Ishikawa (cell line): ENCODE measurements around the gene TEX14.
A peak's percentile ranks its signal among the peaks of the same experiment; 100 is the strongest.

Experiments used
- CEBPB ChIP-seq: IDR thresholded peaks from 2 replicates; pipeline ENCODE4 v1.6.1; 2012
- CREB1 ChIP-seq: IDR thresholded peaks from 2 replicates; pipeline ENCODE4 v1.6.1; 2012; ENCODE audit warnings: low read depth
- EGR1 ChIP-seq: IDR thresholded peaks from 2 replicates; pipeline ENCODE4 v1.6.1; 2012
- EP300 ChIP-seq: IDR thresholded peaks from 2 replicates; pipeline ENCODE4 v1.6.1; 2012; ENCODE audit warnings: borderline replicate concordance
- FOXM1 ChIP-seq: IDR thresholded peaks from 2 replicates; pipeline ENCODE4 v1.6.1; 2012; ENCODE audit warnings: low read depth, borderline replicate concordance
- NFIC ChIP-seq: IDR thresholded peaks from 2 replicates; pipeline ENCODE4 v1.6.1; 2012
- RAD21 ChIP-seq: IDR thresholded peaks from 2 replicates; pipeline ENCODE4 v1.6.1; 2012; ENCODE audit warnings: low read depth
- REST ChIP-seq: IDR thresholded peaks from 2 replicates; pipeline ENCODE4 v1.6.1; 2012; ENCODE audit warnings: low read depth, mild to moderate bottlenecking
- TAF1 ChIP-seq: IDR thresholded peaks from 2 replicates; pipeline ENCODE4 v1.6.1; 2012; ENCODE audit warnings: low read depth, mild to moderate bottlenecking
- TCF12 ChIP-seq: IDR thresholded peaks from 2 replicates; pipeline ENCODE4 v1.6.1; 2012; ENCODE audit warnings: low read depth
- TEAD4 ChIP-seq: IDR thresholded peaks from 2 replicates; pipeline ENCODE4 v1.6.1; 2012
- USF1 ChIP-seq: IDR thresholded peaks from 2 replicates; pipeline ENCODE4 v1.6.1; 2012
- YY1 ChIP-seq: IDR thresholded peaks from 2 replicates; pipeline ENCODE4 v1.6.1; 2012; ENCODE audit warnings: low read depth
- ZBTB7A ChIP-seq: IDR thresholded peaks from 2 replicates; pipeline ENCODE4 v1.6.1; 2012; ENCODE audit warnings: low read depth
- TF ChIP-seq, protein P1 (sequence below): IDR thresholded peaks from 2 replicates; pipeline ENCODE4 v1.6.1; 2012

TEX14 gene

GRCh38 chr17:58658804-58659713, 32.8 kb downstream of the TEX14 start:
- TF ChIP-seq RAD21 (no peak), EP300 (peak; percentile 38; the same call in 1 of the 2 replicates), REST (no peak), YY1 (0 out of 2 replicates have a peak, but pooled peaks have one; percentile 23), USF1 (0 out of 2 replicates have a peak, but pooled peaks have one; percentile 9), CEBPB (peak; percentile 3; the same call in 1 of the 2 replicates), TEAD4 (peak; percentile 51), CREB1 (peak; percentile 65), TAF1 (peak; percentile 34; the same call in 1 of the 2 replicates), FOXM1 (no peak), ZBTB7A (no peak), EGR1 (no peak), TCF12 (peak; percentile 76), NFIC (no peak; the same call in 1 of the 2 replicates)
- TF ChIP-seq, protein P1, sequence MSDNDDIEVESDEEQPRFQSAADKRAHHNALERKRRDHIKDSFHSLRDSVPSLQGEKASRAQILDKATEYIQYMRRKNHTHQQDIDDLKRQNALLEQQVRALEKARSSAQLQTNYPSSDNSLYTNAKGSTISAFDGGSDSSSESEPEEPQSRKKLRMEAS: peak; percentile 34; the same call in 1 of the 2 replicates

DNA sequence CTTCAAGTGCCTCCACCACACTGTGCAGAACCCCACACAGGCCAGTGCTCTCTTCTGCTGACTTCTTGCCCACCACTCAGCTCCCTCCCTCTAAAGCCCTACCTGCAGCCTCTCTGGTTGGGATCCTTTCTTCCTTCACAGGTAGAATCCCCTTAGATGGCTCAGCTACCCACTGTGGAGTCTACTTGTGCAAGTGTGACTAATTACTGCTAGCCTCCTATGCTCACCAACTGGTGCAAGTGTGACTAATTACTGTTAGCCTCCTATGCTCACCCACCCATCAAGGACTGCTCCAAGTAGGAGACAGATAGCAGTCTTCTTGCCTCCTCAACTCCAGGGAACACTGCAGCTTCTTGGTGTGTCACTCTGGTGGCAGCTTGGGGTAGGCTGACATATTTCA, 43.6 kb downstream of the TEX14 start:
- no peak for TF ChIP-seq TEAD4
- TF ChIP-seq TAF1: no peak
- no peak for TF ChIP-seq RAD21
- TF ChIP-seq EGR1: no peak
- TF ChIP-seq ZBTB7A: no peak
- no peak for TF ChIP-seq YY1
- no peak for TF ChIP-seq NFIC
- no peak for TF ChIP-seq USF1

DNA sequence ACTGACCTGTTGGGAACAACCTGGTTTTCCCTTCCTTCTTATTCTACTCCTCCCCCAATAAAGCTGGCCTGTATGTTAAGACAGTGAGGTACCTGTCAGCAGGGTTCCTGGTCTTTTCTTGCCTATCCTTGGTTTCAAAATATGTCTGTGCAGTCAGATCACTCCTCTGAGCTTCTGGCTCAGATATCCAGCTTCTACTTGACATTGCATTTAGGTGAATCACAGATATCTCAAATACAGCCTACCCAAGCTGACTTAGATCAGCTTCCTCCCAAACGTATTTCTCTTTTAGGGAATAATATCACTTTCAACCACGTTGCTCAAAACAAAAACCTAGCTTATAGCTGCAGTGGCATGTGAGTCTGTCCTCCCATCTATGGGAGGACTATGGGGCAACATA, 48.7 kb downstream of the TEX14 start:
- TF ChIP-seq TAF1 (no peak), CREB1 (no peak), ZBTB7A (no peak), EGR1 (no peak), TCF12 (no peak), USF1 (no peak), EP300 (no peak)

DNA sequence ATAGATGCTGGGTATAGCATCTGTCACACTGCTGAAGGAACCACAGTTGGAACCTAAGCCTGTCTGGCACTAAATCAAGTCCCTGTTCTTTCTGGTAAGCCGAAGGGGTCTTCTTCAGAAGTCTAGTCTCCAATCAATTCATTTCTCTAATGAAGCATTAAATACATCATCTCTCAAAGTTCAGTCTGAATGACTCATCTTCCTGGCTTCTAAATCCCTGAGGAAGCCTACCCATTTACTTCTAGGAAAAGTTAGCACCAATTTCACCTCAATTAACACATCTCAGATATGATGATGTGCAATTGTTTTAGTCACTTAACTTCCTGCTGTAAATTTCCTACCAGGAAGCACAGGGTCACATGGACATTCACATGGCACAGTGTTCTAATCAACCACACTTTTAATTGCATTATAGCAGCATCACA, 49.9 kb downstream of the TEX14 start:
- TF ChIP-seq TCF12 (no peak), NFIC (no peak), CEBPB (no peak), EP300 (no peak), TEAD4 (no peak), ZBTB7A (no peak), USF1 (no peak), REST (no peak)
- TF ChIP-seq, protein P1: no peak

DNA sequence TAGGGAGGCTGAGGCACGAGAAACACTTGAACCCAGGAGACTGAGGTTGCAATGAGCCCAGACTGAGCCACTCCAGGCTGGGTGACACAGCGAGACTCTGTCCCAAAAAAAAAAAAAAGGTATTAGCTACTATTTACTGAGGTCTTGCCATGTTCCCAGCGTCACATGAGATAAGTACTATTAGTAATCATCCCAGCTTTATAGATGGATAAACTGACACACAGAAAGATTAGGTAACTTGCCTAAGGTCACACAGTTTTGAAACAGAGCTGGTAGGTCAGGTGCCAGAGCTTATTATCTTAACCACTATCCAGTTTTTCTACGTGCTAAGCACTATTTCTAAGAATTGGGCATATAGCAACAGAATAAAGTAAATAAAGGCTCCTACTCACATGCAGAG, 51.6 kb downstream of the TEX14 start:
- no peak for TF ChIP-seq TEAD4
- TF ChIP-seq, protein P1: no peak
- no peak for TF ChIP-seq USF1
- TF ChIP-seq FOXM1: no peak
- TF ChIP-seq EGR1: no peak
- no peak for TF ChIP-seq RAD21
